Activated naive CD4-positive, alpha-beta T cell treated with anti-CD3 and anti-CD28 coated beads, Interleukin-2, amount 50 U/mL, for 16 hours (primary cell): ENCODE results near the gene COG2.
"Not testable (repeated sequence)": the region's sequence is repeated elsewhere in the genome, so short reads cannot be mapped to it uniquely, and the experiment has no call there.

Experiments used
- DNase-seq: peaks from one replicate; pipeline ENCODE4 v3.0.0-alpha.2; 2020

COG2 gene

GRCh38 chr1:230626232-230626631, 16.0 kb upstream of the COG2 start:
- no peak for DNase-seq

GRCh38 chr1:230627767-230628166, 14.5 kb upstream of the COG2 start:
- DNase-seq: no peak

DNA sequence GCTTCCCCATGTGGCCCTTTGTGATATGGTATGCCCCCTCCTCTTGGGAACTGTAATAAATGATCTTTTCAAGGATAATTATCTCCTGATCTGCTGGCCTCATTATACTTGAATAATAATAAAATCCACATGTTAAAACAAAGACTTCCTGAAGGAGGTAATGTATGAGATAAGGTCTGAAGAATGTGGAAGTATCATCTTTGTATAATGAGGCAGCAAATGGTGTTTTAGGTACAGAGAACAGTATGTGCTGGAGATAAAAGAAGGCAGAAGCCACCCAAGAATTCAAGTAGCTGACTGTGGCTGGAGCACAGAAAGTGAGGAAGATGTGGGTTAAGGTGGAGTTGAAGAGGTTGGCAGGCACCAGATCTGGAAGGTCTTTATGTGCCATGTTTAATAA, 12.8 kb upstream of the COG2 start:
- no peak for DNase-seq

DNA sequence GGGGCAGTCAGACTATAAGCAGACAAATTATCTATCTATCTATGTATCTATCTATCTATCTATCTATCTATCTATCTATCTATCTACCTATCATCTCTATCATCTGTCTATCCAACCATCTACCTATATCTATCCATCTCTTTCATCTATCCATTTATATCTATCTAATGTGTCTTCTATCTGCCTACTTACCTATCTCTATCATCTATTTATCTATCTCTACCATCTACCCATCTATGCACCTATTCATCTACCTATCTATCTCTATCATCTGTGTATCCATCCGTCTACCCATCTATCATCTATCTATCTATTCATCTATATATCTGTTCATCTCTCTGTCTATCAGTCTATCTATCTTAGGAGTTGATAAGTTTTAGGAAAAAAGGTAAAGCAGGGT, 10.8 kb upstream of the COG2 start:
- DNase-seq: no peak

- no peak for DNase-seq
Observed at GRCh38 chr1:230632273-230632873, 9.9 kb upstream of the COG2 start.

GRCh38 chr1:230633469-230633868, 8.8 kb upstream of the COG2 start:
- DNase-seq: no peak

GRCh38 chr1:230634384-230634783, 7.9 kb upstream of the COG2 start:
- no peak for DNase-seq

DNA sequence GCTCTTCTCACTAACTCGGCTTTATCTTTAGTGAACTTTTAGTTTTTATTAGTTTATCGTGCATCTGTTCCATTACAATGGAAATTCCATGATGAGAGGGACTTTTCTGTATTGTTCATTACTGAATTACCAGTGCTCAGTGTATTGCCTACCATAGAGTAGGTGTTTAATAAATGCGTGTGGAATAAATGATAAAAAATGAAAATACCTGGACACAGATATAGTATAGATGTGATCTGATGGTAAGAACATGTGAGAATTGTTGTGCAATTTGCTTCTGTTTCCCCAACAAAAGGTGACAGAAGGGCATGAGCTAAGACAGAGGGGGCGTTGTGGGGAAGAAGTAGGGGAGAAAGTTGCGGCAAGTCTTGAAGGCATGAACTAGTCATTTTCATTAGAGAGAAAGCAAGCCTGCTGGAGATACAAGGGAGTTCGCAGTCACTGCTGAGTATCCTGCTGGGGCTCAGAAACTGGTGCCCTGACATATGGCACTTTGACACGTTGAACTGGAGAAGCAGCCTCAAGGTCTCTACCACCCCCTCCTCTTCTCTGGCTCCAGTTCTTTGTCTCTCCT, 5.6 kb upstream of the COG2 start:
- no peak for DNase-seq

DNA sequence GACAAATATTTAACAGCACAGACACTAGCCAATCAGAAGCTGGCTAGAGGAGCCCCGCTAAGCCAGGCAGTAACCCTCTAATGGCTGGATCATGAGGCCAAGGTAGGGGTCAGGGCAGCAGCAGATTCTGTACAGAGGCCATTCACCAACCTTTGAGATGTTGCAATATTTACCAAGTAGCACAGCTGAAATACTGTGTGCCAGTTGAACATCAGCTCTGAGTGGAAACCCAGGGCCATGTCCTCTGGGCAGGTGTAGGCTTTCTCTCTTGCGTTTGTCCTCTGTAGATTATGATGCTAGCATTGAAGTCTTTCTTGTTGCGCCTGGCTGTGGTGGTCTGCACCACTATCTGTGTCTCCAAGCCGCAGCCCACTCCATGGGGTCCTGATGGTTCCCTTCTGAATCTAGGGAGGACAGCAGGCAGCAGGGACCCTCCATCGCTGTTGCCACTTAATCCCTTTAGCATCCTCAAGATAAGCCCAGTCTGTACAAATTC, 2.5 kb upstream of the COG2 start:
- DNase-seq: no peak

GRCh38 chr1:230641346-230641745, 935 bp upstream of the COG2 start:
- no peak for DNase-seq

- no peak for DNase-seq
Observed at GRCh38 chr1:230641900-230642262, 400 bp upstream of the COG2 start.

- DNase-seq: no peak
Observed at GRCh38 chr1:230643908-230644307, 1.6 kb downstream of the COG2 start.

DNA sequence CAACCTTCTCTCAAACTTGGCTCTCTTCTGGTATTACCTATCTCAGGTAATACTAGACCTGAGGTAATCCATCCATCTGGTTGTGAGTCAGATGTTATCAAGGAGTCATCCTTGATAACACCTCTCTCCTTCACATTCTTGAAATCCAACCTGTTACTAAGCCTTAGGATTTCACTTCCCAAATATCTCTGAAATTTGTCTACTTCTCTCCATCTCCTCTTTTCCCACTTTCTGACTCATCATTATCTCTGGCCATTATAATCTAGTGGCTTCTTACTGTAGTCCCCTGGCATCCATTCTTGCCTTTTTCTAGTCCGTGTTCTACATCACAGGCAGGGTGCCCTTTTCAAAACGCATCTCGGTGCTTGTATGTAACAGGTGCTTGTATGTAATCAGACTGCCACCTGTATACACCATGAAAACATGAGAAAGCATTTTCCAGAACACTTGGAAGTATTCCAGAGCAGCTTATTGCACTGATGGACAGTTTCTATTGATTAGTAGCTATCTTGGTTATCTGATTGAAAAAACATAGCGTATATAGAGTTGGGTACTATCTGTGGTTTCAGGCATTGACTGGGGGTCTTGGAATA, 4.5 kb downstream of the COG2 start:
- DNase-seq: no peak

DNA sequence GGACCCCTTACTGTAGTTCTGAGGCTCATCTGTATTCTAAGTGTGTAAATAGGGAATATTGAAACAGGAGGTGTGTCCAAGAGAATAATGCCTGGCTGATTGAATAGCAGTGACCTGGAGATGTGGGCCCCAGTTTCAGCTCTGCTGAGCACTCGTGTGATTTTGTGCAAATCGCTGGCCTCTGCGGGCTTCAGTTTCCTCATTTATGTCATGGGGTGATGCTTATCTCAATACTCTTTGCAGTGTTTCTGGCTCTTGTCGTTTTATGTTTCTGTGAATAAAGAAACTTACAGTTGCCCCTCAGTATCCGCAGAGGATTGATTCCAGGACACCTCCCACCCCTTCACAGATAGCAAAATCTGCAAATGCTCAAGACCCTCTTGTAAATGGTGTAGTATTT, 5.0 kb downstream of the COG2 start:
- no peak for DNase-seq

GRCh38 chr1:230648114-230648513, 5.8 kb downstream of the COG2 start:
- DNase-seq: no peak

GRCh38 chr1:230650300-230650699, 8.0 kb downstream of the COG2 start:
- no peak for DNase-seq

DNA sequence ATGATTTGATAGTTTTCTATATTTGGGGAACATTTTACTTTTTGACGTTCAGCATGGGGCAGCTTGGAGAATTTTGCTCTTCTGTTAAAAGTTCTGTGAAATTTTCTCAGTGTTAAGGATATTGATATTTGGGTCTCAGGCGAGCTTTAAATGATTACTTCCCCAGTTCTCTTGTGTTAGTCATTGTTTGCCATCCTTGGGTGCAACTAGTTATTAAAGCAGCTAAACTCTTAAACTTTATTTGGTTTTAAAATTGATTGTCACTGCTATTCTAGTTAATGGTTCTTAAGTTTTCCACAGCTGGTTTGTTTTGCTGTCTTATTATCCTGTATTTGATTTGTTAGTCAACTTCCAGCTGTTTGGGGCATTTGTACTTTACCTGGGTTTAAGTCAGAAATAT, 9.0 kb downstream of the COG2 start:
- DNase-seq: no peak

GRCh38 chr1:230656719-230657118, 14.4 kb downstream of the COG2 start:
- not testable (repeated sequence) for DNase-seq

GRCh38 chr1:230658103-230658502, 15.8 kb downstream of the COG2 start:
- not testable (repeated sequence) for DNase-seq

DNA sequence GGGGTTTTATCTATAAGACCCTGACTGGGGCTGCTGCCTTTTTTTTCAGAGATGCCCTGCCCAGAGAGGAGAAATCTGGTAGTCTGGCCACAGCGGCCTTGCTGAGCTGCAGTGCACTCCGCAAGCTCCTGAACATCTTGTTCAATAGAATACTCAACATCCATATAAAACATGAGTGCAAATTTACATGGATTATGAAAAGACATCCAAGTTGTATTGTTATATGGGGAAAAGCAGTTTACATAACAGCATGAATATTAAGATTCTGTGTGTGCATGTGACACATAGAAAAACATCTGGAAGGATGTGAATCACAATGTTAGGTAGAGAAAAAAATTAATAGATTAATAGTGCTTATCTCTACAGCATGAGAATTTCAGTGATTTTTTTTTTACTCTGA, 16.4 kb downstream of the COG2 start:
- no peak for DNase-seq

GRCh38 chr1:230661976-230662375, 19.7 kb downstream of the COG2 start:
- no peak for DNase-seq

DNA sequence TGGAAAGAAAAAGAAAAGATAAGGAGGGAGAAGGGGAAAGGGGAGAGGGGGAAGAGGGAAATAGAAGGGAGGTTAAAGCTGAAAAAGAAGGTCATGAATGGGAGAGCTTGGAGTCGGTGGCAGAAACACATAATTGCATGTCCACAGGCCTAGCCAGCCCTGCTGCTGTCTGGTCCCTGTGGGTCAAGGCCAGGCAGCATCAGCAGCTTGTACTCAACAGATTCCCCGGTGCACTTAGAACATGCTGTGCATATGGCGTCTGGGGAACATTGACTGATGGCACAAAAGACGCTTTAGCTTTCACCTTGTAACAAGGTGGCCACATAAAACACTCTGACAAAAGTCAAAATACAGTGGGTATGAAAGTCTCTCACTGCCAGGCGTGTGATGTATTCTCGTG, 25.9 kb downstream of the COG2 start:
- DNase-seq: no peak

GRCh38 chr1:230669543-230669942, 27.3 kb downstream of the COG2 start:
- DNase-seq: no peak

DNA sequence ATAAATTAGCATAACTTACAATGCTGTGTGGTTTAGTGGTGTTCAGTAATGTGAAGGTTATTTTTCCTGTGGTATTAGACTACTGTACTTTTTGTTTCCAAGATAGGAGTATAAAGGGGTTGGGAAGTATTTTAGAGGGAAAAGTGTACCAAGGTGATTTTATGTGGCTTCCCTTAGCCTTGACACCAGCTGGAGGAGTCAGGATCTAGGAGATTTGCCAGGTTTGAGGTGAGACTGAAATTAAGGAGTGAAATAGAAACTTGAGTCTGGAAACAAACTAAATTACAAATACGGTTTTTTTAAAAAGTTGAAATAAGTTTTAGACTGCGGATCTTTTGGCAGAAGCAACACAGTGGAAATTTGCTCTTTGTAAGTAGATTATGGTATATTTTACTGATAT, 32.3 kb downstream of the COG2 start:
- DNase-seq: no peak

DNA sequence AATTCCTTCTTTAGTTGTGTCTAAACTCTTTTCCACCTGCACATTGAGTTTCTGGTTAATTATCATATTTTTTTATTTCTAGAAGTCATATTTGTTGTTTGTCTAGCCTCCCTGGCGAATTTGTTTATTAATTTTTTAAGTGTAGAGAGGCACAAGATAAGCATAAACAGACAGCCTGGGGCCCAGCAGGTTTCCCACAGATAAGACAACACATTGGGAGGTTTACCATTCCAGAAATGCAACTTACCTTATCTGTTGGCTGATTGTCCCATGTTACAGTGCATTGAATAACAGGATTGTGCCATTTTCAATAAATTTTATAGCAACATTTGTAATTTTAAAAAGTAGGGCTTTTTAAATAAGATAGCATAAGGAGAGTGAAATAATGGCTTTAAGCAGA, 34.9 kb downstream of the COG2 start:
- no peak for DNase-seq
